Jurkat, Clone E6-1 (cell line): ENCODE data around the gene ZNF391.
"Not testable (repeated sequence)": the region's sequence is repeated elsewhere in the genome, so short reads cannot be mapped to it uniquely, and the experiment has no call there.

Experiments
- DNase-seq: peaks from one replicate; pipeline ENCODE4 v3.0.0-alpha.2; 2011; ENCODE audit warnings: low read depth, low spot score
- H3K4me3 ChIP-seq: 2 replicates; pipeline ENCODE4 v1.5.1; 2011; ENCODE audit warnings: mild to moderate bottlenecking, low read length, control low read depth, moderate library complexity

Gene ZNF391

DNA sequence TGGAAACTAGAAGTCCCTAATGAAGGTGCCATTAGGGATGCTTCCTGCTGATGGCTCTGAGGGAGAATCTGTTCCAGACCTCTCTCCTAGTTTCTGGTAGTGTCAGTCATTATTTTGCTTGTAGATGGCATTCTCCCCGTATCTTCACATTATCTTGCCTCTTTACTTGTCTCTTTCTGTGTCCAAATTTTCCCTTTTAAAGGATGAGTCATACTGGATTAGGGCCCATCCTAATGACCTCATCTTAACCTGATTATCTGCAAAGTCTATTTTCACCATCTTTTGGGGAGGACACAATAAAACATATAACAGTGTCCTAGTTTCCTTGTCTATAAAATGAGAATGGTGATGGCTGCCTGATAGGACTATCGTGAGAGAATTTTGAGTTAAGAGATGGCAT lies 27.3 kb downstream of the ZNF391 start:
- H3K4me3 ChIP-seq = no peak overlapping the region
- DNase-seq = no peak

DNA sequence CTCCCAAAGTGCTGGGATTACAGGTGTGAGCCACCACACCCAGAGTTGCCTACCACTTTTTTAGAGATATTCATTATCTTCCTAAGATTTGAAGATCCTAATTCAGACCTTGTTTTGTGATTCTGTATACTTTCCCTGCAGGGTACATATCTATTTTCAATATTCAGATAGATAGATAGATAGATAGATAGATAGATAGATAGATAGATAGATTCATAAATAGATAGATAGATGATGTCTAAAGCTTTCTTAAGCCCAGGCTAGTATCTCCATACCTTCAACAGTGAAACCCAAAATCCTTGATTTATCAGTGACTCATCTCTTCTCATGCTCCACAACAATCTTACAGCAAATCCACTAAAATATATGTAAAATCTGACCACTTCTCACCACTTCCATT lies 30.8 kb downstream of the ZNF391 start:
- DNase-seq = no peak
- H3K4me3 ChIP-seq = no peak overlapping the region

DNA sequence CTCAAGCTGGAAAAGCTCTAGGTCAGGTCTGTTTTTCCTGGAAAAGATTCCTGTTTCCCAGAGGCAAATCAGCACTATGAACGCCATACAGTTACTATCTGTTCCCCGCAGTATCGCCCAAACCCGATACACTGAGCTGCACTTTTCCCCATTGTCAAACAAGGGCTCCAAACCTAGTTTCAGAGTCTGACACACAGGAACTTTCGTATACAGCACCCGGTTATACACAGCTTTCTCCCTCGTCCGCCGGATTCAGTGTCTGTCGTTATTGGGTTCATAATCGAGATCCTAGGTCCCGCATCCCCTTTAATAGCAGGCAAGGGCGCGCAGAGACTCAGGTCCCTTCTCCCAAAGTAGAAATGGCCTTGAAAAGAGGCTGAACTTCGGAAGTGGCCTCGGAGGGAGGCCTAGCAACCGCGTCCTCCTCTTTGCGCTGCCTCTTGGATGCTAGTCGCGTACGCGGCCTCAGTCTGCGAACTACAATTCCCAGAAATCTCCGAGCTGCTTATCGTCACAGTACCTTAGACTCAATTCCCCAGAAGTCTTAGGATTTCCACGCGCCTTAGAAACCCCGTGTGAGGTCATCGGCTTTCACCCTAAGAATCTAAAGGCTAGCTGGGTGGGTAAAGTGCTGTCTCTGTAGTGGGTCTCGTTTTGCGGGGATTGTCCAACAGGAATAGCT lies 34.2 kb downstream of the ZNF391 start:
- no peak for DNase-seq
- H3K4me3 ChIP-seq = no peak overlapping the region

DNA sequence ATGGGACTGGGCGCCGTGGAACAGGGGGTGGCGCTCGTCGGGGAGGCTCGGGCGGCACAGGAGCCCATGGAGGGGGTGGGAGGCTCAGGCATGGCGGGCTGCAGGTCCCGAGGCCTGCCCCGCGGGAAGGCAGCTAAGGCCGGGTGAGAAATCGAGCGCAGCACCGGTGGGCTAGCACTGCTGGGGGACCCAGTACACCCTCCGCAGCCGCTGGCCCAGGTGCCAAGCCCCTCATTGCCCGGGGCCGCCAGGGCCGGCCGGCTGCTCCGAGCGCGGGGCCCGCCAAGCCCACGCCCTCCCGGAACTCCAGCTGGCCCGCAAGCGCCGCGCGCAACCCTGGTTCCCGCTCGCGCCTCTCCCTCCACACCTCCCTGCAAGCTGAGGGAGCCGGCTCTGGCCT lies 36.3 kb downstream of the ZNF391 start:
- DNase-seq = not testable (repeated sequence)

DNA sequence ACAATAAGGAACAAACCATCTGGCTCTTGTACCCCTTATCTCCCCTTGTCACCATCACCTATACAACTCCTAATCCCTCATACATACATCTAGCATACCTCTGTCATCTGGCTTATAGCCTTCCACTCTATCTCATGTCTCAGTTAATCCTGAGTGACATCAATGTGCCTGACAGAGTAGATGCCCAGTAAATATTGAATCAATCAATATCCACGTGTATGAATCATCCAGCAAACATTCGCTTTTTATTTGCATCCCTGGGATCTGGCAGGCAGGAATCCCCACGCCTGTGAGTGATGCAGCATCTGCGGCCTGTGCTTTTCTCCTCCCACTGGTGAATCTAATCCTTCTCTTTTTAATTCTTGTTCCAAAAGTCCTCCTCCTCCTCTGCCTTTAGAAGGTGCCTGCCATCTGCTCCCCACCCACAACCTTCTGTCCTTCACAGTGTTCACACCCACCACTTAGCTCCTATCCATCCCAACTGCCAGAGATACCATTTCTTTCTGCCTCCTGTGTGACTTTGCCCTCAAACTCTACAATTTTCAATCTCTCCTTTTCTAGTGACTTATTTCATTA lies 37.6 kb downstream of the ZNF391 start:
- H3K4me3 ChIP-seq = no peak overlapping the region
- no peak for DNase-seq

More for the DNA sequence above, 36.3 kb downstream of the ZNF391 start:
- H3K4me3 ChIP-seq = not testable (repeated sequence)

DNA sequence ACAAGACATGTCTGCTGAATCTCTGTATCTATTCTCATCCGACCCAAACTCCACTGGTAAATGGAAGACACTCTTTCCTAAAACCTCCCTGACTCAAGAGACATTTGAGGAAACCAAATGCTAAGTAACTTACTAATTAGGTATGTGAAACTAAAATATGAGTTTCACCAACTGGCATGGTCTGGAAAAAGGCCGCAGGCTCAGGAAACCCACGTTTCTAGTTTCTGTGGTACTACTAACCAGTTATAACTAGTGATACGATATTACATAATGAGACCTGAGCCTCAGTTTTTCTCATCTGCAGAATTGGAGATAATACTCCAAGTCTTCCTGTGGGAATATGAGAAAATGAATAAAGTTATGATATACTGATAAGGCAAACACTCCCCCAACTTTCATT lies 39.9 kb downstream of the ZNF391 start:
- DNase-seq = no peak

DNA sequence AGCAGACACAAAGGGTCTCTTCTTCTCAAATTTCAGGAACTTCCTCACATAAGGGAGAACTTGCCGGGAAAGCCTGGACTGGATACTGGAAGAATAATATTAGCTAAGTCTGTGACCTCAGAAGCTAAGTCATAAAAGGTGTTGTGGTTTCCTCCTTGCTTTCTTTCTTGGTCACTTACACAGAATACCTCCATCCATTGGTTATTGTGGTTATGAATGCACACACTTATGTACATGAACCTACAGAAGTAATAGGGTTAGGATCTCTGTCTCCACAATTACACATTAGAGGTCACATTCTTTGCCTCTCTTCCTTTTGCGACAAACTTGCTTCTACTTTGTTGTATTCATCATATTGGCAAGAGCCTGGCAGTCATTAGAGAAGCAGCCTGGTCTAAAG lies 40.4 kb downstream of the ZNF391 start:
- no peak overlapping the region for H3K4me3 ChIP-seq
- no peak for DNase-seq

More for the DNA sequence above, 39.9 kb downstream of the ZNF391 start:
- no peak overlapping the region for H3K4me3 ChIP-seq

DNA sequence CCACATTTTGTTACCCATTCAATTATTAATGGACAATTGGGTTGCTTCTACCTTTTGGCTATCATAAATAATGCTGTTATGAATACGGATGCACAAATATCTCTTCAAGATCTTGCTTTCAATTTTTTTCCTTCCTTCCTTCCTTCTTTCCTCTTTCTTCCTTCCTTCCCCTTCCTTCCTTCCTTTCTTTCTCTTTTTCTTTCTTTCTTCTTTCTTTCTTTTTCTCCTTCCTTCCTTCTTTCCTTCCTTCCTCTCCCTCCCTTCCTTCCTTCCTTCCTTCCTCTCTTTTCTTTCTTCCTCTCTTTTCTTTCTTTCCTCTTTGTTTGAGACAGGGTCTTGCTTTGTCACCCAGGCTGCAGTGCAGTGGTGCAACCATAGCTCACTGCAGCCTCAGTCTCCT lies 45.2 kb downstream of the ZNF391 start:
- no peak overlapping the region for H3K4me3 ChIP-seq

DNA sequence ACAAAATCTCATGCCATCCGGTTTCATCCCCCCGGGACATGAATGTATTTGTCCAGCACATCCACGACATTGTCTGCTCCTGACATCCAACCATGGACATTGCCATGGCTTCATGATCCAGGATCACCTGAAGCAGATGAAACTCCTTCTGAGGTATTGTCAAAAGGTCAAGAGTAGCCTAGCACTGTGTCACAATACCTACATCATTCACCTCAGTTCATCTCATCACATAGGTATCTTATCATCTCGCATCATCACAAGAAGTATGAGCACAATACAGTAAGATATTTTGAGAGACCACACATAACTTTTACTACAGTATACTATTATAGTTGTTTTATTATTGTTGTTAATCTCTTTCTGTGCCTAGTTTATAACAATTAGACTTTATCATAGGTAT lies 50.8 kb downstream of the ZNF391 start:
- no peak overlapping the region for H3K4me3 ChIP-seq
- no peak for DNase-seq

More for the DNA sequence above, 45.2 kb downstream of the ZNF391 start:
- DNase-seq = no peak

DNA sequence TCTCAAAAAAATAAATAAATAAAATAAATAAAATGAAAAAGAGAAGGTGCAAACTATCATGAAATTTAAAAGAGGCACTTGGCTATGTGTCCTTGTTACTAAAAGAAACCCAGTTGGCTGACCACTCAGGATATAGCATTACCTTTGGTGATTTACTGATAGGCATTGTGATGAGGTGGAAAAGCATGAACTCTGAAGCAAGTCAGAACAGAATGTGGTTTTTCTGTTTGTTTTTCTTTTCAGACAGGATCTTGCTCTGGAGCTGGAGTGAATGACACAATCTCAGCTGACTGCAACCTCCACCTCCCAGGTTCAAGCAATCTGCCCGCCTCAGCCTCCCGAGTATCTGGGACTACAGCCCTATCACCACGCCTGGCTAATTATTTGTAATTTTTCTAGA lies 52.4 kb downstream of the ZNF391 start:
- H3K4me3 ChIP-seq = no peak overlapping the region
- DNase-seq = no peak

DNA sequence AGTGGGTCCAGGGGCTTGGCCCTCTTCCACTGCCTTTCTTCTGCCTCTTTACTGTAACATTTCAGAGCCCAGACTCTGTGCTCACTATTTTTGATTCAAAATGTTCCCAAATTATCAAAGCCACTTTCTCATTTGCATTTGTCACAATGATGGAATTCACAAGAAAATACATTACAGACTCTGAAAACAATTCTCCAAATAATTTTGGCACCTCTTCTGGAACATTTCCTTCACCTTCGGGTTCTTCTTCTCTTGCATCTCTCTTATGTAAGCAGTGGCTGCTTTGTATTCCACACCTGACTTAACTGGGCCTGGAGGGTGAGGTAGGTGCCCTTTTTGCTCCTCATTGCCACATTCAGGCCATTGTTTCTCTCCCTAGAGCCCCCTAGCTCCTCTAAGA lies 54.4 kb downstream of the ZNF391 start:
- no peak overlapping the region for H3K4me3 ChIP-seq
- no peak for DNase-seq

DNA sequence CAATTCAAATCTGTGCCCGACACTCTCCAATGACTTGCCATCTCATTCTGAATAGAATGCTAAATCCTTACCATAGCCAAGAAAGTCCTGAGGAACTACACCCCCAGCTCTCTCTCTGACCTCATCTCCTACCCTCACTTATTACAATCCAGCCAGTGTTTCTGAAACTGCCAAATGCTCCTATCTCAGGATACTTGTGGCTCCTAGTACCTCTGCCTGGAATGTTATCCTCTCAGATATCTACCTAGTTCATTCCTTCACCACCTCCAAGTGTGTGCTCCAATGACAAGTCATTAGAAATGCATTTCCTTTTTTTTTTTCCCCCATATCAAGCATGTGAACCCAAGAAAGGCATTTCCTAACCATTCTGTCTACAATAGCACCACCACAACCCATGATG lies 59.9 kb downstream of the ZNF391 start:
- no peak overlapping the region for H3K4me3 ChIP-seq
- no peak for DNase-seq

DNA sequence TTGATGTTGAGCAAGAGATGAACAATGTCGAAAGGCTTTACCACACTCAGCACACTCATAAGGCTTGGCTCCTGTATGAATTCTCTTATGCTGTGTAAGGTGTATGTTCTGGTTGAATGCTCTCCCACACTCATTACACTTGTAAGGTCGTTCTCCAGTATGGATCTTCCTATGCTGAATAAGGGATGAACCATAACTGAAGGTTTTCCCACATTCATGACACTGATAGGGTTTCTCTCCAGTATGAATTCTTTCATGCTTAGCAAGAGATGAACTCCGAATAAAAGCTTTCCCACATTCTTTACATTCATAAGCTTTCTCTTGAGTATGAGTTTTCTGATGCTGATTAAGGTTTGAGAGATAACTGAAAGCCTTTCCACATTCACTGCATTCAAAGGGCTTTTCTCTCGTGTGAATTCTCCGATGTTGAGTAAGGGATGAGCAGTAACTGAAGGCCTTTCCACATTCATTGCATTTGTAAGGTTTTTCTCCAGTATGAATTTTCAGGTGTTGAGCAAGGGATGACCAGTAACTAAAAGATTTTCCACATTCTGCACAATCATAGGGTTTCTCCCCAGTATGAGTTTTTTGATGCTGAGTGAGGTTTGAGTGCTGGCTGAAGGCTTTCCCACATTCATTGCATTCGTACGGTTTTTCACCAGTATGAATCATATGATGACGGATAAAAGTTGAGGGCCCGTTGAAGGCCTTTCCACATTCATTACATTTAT lies 63.3 kb downstream of the ZNF391 start:
- H3K4me3 ChIP-seq = no peak overlapping the region
- DNase-seq = no peak

DNA sequence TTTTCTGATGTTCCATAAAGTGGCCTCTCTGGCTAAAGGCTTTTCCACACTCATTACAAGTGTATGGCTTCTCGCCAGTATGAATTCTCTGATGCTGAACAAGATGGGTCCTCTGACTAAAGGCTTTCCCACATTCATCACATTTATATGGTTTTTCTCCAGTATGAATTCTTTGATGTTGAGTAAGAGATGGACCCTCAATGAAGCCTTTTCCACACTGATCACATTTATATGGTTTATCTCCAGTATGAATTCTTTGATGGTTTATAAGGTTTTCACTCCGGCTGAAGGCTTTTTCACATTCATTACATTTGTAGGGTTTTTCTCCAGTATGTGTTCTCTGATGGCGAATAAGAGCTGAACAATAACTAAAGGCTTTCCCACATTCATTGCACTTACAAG lies 63.9 kb downstream of the ZNF391 start:
- no peak for DNase-seq
- no peak overlapping the region for H3K4me3 ChIP-seq
